Stimulated activated CD8-positive, alpha-beta memory T cell treated with anti-CD3 and anti-CD28 coated beads, Interleukin-7, amount 100 ng/mL, for 1 hour (primary cell): ENCODE data around the gene DAP.
"Not testable (repeated sequence)": the region's sequence is repeated elsewhere in the genome, so short reads cannot be mapped to it uniquely, and the experiment has no call there.

Experiments
- DNase-seq, 2 donors: peaks; one replicate each; pipeline ENCODE4 v3.0.0-alpha.2; 2020; ENCODE audit warnings: low read depth in 2 of 2

Gene DAP

GRCh38 chr5:10653751-10654400 lies 107.2 kb downstream of the DAP start:
- no peak for DNase-seq

DNA sequence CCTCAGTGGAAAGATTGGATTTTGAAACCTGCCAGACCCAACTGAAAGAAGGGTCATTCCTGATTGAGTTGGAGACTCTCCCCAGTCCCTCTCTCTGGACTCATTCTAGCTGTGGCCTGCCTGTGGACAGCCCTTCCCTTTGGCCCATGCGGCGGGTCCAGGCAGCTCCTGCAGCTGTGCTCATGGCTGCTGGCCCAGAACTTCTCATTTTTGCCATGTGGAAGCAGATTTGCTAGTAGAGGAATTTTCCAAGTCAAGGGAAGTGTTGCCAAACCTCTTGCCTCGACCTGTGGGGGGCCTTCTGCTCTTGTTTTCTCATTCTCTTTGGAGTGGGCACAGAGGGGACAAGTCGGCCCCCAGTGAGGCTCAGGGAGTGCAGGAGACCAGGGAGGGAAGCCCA lies 108.0 kb downstream of the DAP start:
- no peak for DNase-seq

DNA sequence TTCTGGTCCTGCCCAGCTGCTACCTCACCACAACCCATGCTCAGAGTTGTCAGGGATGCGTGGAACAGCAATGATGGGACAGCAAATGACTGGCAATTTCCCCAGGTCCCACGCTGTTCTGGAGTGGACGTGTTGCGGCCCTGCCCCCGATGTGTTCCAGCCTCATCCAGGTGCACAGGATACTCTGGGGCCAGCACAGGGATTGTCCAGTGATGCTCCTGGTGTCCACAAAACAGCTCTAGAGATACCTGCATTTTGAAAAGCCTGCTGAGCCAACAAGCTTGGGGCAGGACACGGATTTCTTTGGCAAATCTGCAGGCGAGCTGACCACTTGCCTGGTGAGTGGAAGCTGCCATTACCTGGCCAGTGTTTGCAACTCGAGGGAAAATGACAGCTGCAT lies 108.4 kb downstream of the DAP start:
- no peak for DNase-seq

DNA sequence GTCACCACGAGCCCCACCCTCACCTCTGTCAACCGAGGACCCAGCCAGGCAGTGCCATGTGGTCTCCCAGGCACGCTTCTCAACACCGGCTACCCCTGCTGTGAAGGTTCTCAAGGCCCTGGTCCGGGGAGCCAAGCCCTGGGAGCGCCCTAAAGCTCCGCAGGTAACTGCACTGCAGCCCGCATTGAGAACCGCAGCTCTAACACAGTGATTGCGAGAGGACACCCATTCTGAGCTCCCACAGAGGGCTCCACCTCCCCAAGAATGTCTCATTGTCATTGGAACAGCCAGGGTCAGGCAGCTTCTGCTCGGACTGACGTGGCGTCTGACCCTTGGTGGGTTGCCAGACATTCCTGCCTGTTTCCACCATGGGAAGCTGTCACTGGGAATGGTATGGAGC lies 108.9 kb downstream of the DAP start:
- no peak for DNase-seq

GRCh38 chr5:10649666-10650380 lies 111.2 kb downstream of the DAP start:
- no peak for DNase-seq

DNA sequence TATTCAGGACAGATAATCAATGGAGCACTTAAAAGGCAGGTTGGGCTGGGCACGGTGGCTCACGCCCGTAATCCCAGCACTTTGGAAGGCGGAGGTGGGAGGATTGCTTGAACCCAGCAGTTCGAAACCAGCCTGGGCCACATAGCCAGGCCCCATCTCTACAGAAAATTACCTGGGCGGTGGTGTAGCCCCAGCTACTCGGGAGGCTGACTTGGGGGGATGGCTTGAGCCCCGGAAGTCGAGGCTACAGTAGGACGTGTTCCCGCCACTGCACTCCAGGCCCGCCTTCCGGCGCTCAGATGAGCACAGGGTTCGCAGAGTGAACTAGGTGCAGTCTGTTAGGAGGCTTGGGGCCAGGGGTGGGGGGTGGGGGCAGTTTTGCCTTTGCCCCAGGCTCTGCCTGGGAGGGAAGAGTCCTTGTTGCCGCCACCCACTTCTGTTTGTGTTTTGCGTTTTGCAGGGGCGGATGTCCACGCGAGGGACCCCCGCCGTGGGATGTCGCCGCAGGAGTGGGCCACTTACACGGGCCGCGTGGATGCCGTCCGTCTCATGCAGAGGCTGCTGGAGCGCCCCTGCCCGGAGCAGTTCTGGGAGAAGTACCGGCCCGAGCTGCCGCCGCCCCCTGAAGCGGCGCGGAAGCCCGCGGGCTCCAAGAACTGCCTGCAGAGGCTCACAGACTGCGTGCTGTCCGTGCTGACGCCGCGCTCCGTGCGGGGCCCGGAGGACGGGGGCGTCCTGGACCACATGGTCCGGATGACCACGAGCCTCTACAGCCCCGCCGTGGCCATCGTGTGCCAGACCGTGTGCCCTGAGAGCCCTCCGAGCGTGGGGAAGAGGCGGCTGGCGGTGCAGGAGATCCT lies 112.0 kb downstream of the DAP start:
- no peak for DNase-seq

- DNase-seq = no peak
Measured at GRCh38 chr5:10647640-10648039, 113.4 kb downstream of the DAP start.

DNA sequence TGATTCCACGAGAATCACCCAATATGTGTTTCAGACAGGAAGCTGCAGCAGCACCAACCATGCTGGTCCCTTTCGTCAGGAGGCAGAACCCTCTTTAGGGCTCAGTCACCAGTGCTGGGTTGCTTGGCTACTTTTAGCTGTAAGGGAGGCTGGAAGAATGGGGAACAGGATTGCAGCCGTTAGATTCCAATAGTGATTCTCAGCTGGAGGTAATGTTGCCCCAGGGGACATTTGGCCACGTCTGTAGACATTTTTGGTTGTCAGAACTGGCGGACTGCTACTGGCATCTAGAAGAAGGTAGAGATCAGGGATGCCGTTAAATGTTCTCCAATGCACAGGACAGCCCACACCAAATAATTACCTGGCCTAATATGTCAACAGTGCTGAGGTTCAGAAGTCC lies 115.4 kb downstream of the DAP start:
- no peak for DNase-seq

DNA sequence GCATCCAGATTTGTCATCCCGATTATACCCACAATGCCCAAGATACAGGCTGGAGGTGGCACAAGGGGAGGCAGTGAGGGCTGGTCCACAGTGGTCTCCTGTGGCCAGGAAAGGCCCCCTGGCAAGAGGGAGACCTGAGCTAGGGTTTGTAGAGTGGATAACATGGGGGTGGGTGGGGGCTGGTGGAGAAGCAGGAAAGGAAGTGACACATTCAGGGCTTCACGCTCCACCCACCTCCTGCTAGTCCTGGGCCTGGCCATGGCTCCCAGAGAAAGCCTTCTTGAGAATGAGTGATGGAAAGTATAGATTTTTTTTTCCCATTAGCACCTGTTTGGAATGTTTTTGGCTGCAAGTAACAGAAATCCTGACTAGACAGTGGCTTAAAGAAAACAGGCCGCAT lies 115.9 kb downstream of the DAP start:
- no peak for DNase-seq

GRCh38 chr5:10644192-10644591 lies 116.8 kb downstream of the DAP start:
- DNase-seq = no peak

GRCh38 chr5:10642367-10642766 lies 118.7 kb downstream of the DAP start:
- no peak for DNase-seq

GRCh38 chr5:10639846-10640368 lies 121.1 kb downstream of the DAP start:
- DNase-seq = no peak

DNA sequence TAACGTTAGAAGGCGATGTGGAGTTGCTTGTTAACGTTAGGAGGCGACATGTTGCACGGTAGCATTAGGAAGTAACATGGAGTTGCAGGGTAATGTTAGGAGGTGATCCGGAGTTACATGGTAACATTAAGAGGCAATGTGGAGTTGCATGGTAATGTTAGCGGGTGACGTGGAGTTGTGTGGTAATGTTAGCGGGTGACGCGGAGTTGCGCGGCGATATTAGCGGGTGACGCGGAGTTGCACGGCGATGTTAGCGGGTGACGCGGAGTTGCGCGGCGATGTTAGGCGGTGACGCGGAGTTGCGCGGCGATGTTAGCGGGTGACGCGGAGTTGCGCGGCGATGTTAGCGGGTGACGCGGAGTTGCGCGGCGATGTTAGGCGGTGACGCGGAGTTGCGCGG lies 122.3 kb downstream of the DAP start:
- DNase-seq = not testable (repeated sequence)

GRCh38 chr5:10637944-10638343 lies 123.1 kb downstream of the DAP start:
- DNase-seq = no peak

GRCh38 chr5:10636363-10637142 lies 124.5 kb downstream of the DAP start:
- no peak for DNase-seq

GRCh38 chr5:10635867-10636350 lies 125.1 kb downstream of the DAP start:
- DNase-seq = no peak

GRCh38 chr5:10635257-10635866 lies 125.7 kb downstream of the DAP start:
- DNase-seq = peak in 1 of 2 donors; percentile 26

DNA sequence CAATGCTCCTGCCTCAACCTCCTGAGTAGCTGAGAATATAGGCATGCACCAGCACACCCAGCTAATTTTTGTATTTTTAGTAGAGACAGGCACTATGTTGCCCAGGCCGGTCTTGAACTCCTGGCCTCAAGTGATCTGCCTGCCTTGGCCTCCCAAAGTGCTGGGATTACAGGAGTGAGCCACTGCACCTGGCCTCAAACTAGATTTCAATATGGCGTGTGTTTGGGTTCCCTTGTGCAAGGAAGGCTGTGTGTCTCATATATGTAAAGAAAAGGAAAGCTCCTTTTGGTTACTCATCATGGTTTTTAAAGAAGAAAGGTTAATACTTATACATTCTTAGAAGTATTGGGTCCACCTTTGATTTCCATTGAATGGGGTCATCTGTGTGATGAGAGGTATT lies 126.5 kb downstream of the DAP start:
- no peak for DNase-seq

DNA sequence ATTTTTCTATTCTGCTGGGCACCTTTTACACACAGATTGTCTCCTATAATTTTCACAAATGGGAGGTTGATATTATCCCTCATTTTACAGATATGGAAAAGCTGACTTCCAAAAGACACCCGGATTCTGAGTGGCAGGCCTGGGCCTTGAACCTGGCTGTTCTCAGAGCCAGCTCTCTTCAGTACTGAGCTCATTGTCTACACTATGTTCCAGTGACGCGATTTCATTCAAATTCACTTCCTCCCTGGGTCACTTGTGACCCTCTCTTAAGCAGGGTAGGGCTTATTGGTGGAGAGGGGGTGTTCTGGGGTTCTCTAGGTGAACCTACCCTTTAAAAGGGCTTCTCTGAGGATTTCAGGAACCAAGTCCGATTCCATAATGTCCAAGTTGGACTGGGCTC lies 127.0 kb downstream of the DAP start:
- no peak for DNase-seq

DNA sequence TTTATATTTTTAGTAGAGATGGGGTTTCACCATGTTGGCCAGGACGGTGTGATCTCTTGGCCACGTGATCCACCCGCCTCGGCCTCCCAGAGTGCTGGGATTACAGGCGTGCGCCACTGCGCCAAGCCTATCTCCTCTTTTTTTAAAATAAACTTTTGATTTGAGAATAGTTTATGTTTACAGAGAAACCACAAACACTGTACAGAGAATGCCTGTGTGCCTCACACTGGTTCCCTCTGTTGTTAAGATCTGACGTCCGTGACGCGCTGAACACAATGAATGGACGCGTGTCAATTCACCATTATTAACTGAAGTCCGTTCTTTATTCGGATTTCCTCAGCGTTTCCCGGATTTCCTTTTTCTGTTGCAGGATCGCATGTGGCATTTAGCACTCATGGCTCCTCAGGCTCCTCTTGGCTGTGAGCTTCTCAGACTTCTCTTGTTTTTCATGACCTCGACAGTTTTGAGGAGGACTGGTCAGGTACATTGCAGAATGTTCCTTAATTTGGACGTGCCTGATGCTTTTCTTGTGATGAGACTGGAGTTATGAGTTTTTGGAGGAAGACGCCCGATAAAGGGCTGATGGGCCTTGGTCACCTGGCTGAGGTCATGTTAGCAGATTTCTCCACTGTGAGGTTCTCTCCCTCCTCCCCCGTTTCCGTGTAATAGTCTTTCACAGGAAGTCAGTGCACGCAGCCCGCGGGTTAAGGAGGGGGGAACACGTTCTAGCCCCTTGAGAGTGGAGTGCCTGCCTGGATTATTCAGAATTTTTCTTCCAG lies 127.6 kb downstream of the DAP start:
- peak in 1 of 2 donors; percentile 20 for DNase-seq
